IMR-90 (cell line): ENCODE data around the gene C16orf92. TPM values are rescaled to one million over a fixed set of nuclear protein-coding genes. Genes with fewer than 3 reads are reported as not detected.
A peak's percentile ranks its signal among the peaks of the same experiment; 100 is the strongest.

Experiments
- ATAC-seq: fragments of 200-7000 bp; cut with Tn5 transposase; 2 replicates; pipeline ENCODE4 v1.9.1; 2020; ENCODE audit warnings: low read depth, mild to moderate bottlenecking, moderate library complexity
- BruUV-seq: library from RNA; stranded (reverse); fragments of 400-500 nt; replicated peaks from 2 replicates; lab custom pipeline; 2021; lab: Mats Ljungman, UMichigan
- CTCF ChIA-PET: fragments of 300-600 bp; formaldehyde crosslinking; extraction: SDS; loops from one replicate; lab custom pipeline; 2021; ENCODE audit warnings: antibody characterized with exemption; lab: Yijun Ruan, JAX
- POLR2A ChIA-PET: fragments of 300-600 bp; sonication (Branson Sonifier 250); formaldehyde crosslinking; loops from one replicate; lab custom pipeline; 2022; ENCODE audit warnings: antibody characterized with exemption; ENCODE audit not compliant: unreplicated experiment; lab: Charles Lee
- DNase-seq: peaks from one replicate; pipeline ENCODE4 v3.0.0; 2013
- H2AFZ ChIP-seq: replicated peaks from 2 replicates; pipeline ENCODE3; 2013; ENCODE audit warnings: low read length, mild to moderate bottlenecking; ENCODE audit not compliant: poor library complexity
- H2AK5ac ChIP-seq: 2 replicates; pipeline ENCODE4 v1.6.1; 2013; ENCODE audit warnings: low read depth, low read length, inconsistent platforms
- H2AK9ac ChIP-seq: replicated peaks from 2 replicates; pipeline ENCODE3; 2013; ENCODE audit warnings: mild to moderate bottlenecking, low read depth, low read length, moderate library complexity; ENCODE audit not compliant: poor library complexity
- H2BK120ac ChIP-seq: 2 replicates; pipeline ENCODE4 v1.6.1; 2013; ENCODE audit warnings: low read depth, low read length, inconsistent platforms
- H2BK15ac ChIP-seq: 3 replicates; pipeline ENCODE4 v1.6.1; 2013; ENCODE audit warnings: low read depth, low read length, inconsistent platforms
- H2BK20ac ChIP-seq: 2 replicates; pipeline ENCODE4 v1.6.1; 2013; ENCODE audit warnings: low read depth, mild to moderate bottlenecking, inconsistent platforms, low read length, moderate library complexity
- H2BK5ac ChIP-seq: 2 replicates; pipeline ENCODE4 v1.6.1; 2013; ENCODE audit warnings: mild to moderate bottlenecking, low read depth, low read length, inconsistent platforms; ENCODE audit not compliant: poor library complexity, severe bottlenecking
- H3K14ac ChIP-seq: replicated peaks from 2 replicates; pipeline ENCODE4 v1.6.1; 2013; ENCODE audit warnings: low read depth, low read length, inconsistent platforms
- H3K18ac ChIP-seq: 2 replicates; pipeline ENCODE4 v1.6.1; 2013; ENCODE audit warnings: low read depth, low read length, control low read depth
- H3K23ac ChIP-seq: 2 replicates; pipeline ENCODE4 v1.6.1; 2013; ENCODE audit warnings: low read depth, low read length, inconsistent platforms
- H3K27ac ChIP-seq: 2 replicates; pipeline ENCODE4 v1.5.1; 2013; ENCODE audit warnings: mild to moderate bottlenecking, control low read depth, low read length; ENCODE audit not compliant: insufficient read depth
- H3K27me3 ChIP-seq: 2 replicates; pipeline ENCODE4 v1.6.1; 2013; ENCODE audit warnings: low read length; ENCODE audit not compliant: control insufficient read depth, insufficient read depth
- H3K36me3 ChIP-seq: 2 replicates; pipeline ENCODE4 v1.6.1; 2013; ENCODE audit warnings: low read length, mixed read lengths; ENCODE audit not compliant: control insufficient read depth, insufficient read depth
- H3K4ac ChIP-seq: 2 replicates; pipeline ENCODE4 v1.6.1; 2013; ENCODE audit warnings: low read depth, low read length, inconsistent platforms
- H3K4me1 ChIP-seq: 2 replicates; pipeline ENCODE4 v1.6.1; 2013; ENCODE audit warnings: low read length, mixed read lengths; ENCODE audit not compliant: control insufficient read depth, insufficient read depth
- H3K4me2 ChIP-seq: 2 replicates; pipeline ENCODE4 v1.6.1; 2013; ENCODE audit warnings: low read depth, mild to moderate bottlenecking, control low read depth, low read length, moderate library complexity
- H3K4me3 ChIP-seq: 2 replicates; pipeline ENCODE4 v1.5.1; 2013; ENCODE audit warnings: low read depth, mild to moderate bottlenecking, control low read depth, low read length, moderate library complexity; ENCODE audit not compliant: insufficient read depth
- H3K56ac ChIP-seq: 2 replicates; pipeline ENCODE4 v1.6.1; 2013; ENCODE audit warnings: low read length, inconsistent platforms; ENCODE audit not compliant: insufficient read depth; ENCODE audit errors: extremely low read depth
- H3K79me1 ChIP-seq, 2 experiments: 2 replicates each; pipeline ENCODE4 v1.6.1; 2013; ENCODE audit warnings: low read length in 2 of 2, inconsistent platforms in 1 of 2, low read depth in 1 of 2
- H3K9ac ChIP-seq: 2 replicates; pipeline ENCODE4 v1.6.1; 2013; ENCODE audit warnings: low read depth, low read length, control low read depth
- H3K9me1 ChIP-seq: 2 replicates; pipeline ENCODE4 v1.6.1; 2013; ENCODE audit warnings: low read length, inconsistent platforms; ENCODE audit not compliant: insufficient read depth
- H3K9me3 ChIP-seq: 2 replicates; pipeline ENCODE4 v1.6.1; 2013; ENCODE audit warnings: low read length; ENCODE audit not compliant: control insufficient read depth, insufficient read depth
- H4K20me1 ChIP-seq: 2 replicates; pipeline ENCODE4 v1.6.1; 2013; ENCODE audit warnings: low read length, inconsistent platforms; ENCODE audit not compliant: insufficient read depth
- H4K5ac ChIP-seq: 2 replicates; pipeline ENCODE4 v1.6.1; 2013; ENCODE audit warnings: mild to moderate bottlenecking, low read depth, low read length, control low read depth
- H4K8ac ChIP-seq, 2 experiments: 2 replicates each; pipeline ENCODE4 v1.6.1; 2013; ENCODE audit warnings: low read depth in 2 of 2, low read length in 2 of 2, control low read depth in 1 of 2, inconsistent platforms in 1 of 2
- H4K91ac ChIP-seq: 2 replicates; pipeline ENCODE4 v1.6.1; 2013; ENCODE audit warnings: low read depth, low read length, inconsistent platforms; ENCODE audit not compliant: insufficient read depth
- BHLHE40 ChIP-seq: fragments of 150-350 bp; IDR thresholded peaks from 2 replicates; pipeline ENCODE4 v1.6.1; 2016; ENCODE audit warnings: mild to moderate bottlenecking, low read depth, low read length
- CEBPB ChIP-seq: IDR thresholded peaks from 2 replicates; pipeline ENCODE4 v1.6.1; 2012; ENCODE audit warnings: low read depth, low read length, improper control_type of control experiment
- MAZ ChIP-seq: IDR thresholded peaks from 2 replicates; pipeline ENCODE4 v1.6.1; 2012; ENCODE audit warnings: low read depth, mild to moderate bottlenecking, low read length, improper control_type of control experiment, moderate library complexity, borderline replicate concordance
- MXI1 ChIP-seq: IDR thresholded peaks from 2 replicates; pipeline ENCODE4 v1.6.1; 2012; ENCODE audit warnings: low read depth, mild to moderate bottlenecking, low read length, moderate library complexity, borderline replicate concordance
- POLR2A ChIP-seq: IDR thresholded peaks from 2 replicates; pipeline ENCODE4 v1.6.1; 2012; ENCODE audit warnings: mild to moderate bottlenecking, low read depth, low read length
- RAD21 ChIP-seq: IDR thresholded peaks from 2 replicates; pipeline ENCODE4 v1.6.1; 2012; ENCODE audit warnings: low read length, improper control_type of control experiment
- WGBS, 2 experiments: methylation state at CpG; one replicate each; pipeline versions ENCODE4 v1.1.5 to v1.1.7; 2013; ENCODE audit warnings: missing lambda C conversion rate in 2 of 2; ENCODE audit not compliant: insufficient read length in 1 of 2; ENCODE audit errors: extremely low coverage in 2 of 2; 5-methylcytosine and 5-hydroxymethylcytosine counted together
- dilution Hi-C: fragments of 300-500 bp; cut with HindIII; formaldehyde crosslinking; loops from one replicate; pipeline ENCODE4 v1.14.3; 2018; ENCODE audit warnings: low sequenced_read_pairs; ENCODE audit not compliant: unreplicated experiment
- in situ Hi-C: fragments of 300-500 bp; cut with MboI; formaldehyde crosslinking; loops from 3 replicates; pipeline ENCODE4 v1.14.3; 2019; ENCODE audit warnings: low sequenced_read_pairs, inconsistent platforms, mixed read lengths
- intact Hi-C: fragments of 100-400 bp; cut with micrococcal nuclease; formaldehyde crosslinking; loops from 2 replicates; pipeline ENCODE4 v1.10.0; 2022
- polyA plus RNA-seq, 3 experiments: library from polyadenylated mRNA; depleted of rRNA; stranded (reverse); fragments of >200 nt; gene quantifications; 2 replicates each; pipeline ENCODE4 v1.2.3, GENCODE V29; 2012; ENCODE audit warnings: low replicate concordance in 1 of 3
- total RNA-seq: library from RNA; depleted of rRNA; stranded (reverse); fragments of >200 nt; gene quantifications from 2 replicates; pipeline ENCODE4 v1.2.3, GENCODE V29; 2012
- TF ChIP-seq, protein P1 (sequence below): conservative IDR thresholded peaks from 2 replicates; pipeline ENCODE4 v1.5.1; 2012; ENCODE audit warnings: mild to moderate bottlenecking, low read depth, low read length, improper control_type of control experiment
- TF ChIP-seq, protein P2 (sequence below): fragments of 150-350 bp; IDR thresholded peaks from 2 replicates; pipeline ENCODE4 v1.6.1; 2016; ENCODE audit warnings: low read depth, mild to moderate bottlenecking, low read length, moderate library complexity, borderline replicate concordance

C16orf92 gene
- total and polyA plus RNA-seq, 2 of the 4 experiments (the other 2 are of a cell fraction): not detected

DNA sequence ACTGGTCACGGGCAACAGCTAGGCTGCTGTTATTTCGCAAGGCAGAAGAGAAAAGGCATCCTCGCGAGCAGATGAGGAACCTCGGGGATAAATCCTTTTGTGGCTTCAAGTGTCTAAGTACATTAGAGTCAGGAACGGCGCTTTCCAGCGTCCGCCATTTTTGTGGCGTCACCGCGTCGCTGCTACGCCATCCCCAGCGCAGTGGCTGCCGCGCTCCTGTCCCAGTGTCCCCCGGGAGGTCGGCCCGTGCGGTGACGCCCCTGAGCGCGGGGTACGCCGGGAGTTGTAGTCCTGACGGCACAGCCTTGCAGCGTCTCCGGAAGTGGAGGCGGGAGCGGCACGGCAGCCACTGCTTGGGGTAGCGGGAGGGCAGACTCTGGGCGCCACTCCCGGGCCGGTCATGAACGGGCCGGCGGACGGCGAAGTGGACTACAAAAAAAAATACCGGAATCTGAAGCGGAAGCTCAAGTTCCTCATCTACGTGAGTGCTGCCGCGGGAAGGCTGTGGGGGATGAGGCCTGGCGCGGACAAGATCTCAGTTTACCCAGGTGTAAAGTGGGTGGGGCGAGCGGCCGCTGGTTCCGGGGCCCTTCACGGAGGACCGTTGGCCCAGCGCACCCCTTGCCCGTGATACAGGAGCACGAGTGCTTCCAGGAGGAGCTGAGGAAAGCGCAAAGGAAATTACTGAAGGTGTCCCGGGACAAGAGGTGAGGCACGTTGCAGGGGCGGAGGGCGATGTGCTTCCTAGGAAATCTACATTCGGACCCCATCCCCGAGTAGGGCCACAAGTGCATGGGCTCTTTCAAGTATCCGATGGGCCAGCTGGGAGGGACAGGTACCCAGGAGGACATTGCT is 26.9 kb upstream of the C16orf92 start, which contains the start of gene INO80E:
INO80E (plus strand) TSS at position 331 of the 855 bp plus-strand sequence; CDS start at position 401, 70 bp downstream.
- Histone ChIP-seq H2BK120ac (peak within 1 kb of the TSS; percentile 88), H2BK20ac (peak within 1 kb of the TSS; percentile 37; the same call in 1 of the 2 replicates), H2AK5ac (peak within 1 kb of the TSS; percentile 97), H3K23ac (peak within 1 kb of the TSS; percentile 98), H4K8ac (peak within 1 kb of the TSS; percentile 93 to 100), H4K91ac (peak within 1 kb of the TSS; percentile 99), H3K4me3 (peak within 1 kb of the TSS; percentile 65), H3K9me1 (peaks cover 7% of the 10 kb centered on the region; the same call in 1 of the 2 replicates), H3K27ac (peak within 1 kb of the TSS; percentile 79), H2AFZ (peak within 1 kb of the TSS; percentile 99), H4K20me1 (no peaks in the 10 kb centered on the region), H3K9ac (peak within 1 kb of the TSS; percentile 85), H3K9me3 (no peaks in the 10 kb centered on the region), H2BK5ac (peak within 1 kb of the TSS; percentile 82), H3K79me1 (peaks cover 16 to 48% of the 10 kb centered on the region in 2 experiments; a peak in 3 of 4 replicates), H3K14ac (peak within 1 kb of the TSS; percentile 99), H3K36me3 (peaks cover 16% of the 10 kb centered on the region), H2BK15ac (peak within 1 kb of the TSS; percentile 90; the same call in 1 of the 3 replicates), H2AK9ac (peak within 1 kb of the TSS; percentile 98), H3K56ac (peak within 1 kb of the TSS; percentile 100), H4K5ac (peak within 1 kb of the TSS; percentile 69), H3K4ac (peak within 1 kb of the TSS; percentile 99), H3K18ac (peak within 1 kb of the TSS; percentile 32), H3K4me1 (peaks cover 8% of the 10 kb centered on the region), H3K4me2 (peak within 1 kb of the TSS; percentile 95), H3K27me3 (no peaks in the 10 kb centered on the region)
- no TSS peak for BruUV-seq
- in situ Hi-C loops (no loop called here), intact Hi-C loops (loop anchor here (2.0 to 5.0 kb wide), 2 partner anchors 69 to 133 kb away; partner anchors contain the start of genes CDIPT and KCTD13), dilution Hi-C loops (no loop called here)
- ChIA-PET CTCF (interaction anchor here (1.7 kb wide), 1 partner anchor 181 kb away, joined by 4 read pairs; the partner anchor contains the start of gene PAGR1), POLR2A (interaction anchor here (0.6 kb wide), 1 partner anchor 10 kb away, joined by 5 read pairs; no protein-coding TSS in a partner anchor)
- ATAC-seq: peak; percentile 98
- peak; percentile 93 for DNase-seq
- whole genome bisulfite sequencing, 2 experiments: 0% methylated on average over 35 of the region's 65 CpGs; no CpG with 5 or more reads in 1 of the 2 experiments
- TF ChIP-seq RAD21 (peak; percentile 1; the same call in 1 of the 2 replicates), CEBPB (peak; percentile 78), MAZ (peak; percentile 60), BHLHE40 (peak; percentile 84; the same call in 1 of the 2 replicates), MXI1 (0 out of 2 replicates have a peak, but pooled peaks have one; percentile 47), POLR2A (peak; percentile 69)
- TF ChIP-seq, protein P1, sequence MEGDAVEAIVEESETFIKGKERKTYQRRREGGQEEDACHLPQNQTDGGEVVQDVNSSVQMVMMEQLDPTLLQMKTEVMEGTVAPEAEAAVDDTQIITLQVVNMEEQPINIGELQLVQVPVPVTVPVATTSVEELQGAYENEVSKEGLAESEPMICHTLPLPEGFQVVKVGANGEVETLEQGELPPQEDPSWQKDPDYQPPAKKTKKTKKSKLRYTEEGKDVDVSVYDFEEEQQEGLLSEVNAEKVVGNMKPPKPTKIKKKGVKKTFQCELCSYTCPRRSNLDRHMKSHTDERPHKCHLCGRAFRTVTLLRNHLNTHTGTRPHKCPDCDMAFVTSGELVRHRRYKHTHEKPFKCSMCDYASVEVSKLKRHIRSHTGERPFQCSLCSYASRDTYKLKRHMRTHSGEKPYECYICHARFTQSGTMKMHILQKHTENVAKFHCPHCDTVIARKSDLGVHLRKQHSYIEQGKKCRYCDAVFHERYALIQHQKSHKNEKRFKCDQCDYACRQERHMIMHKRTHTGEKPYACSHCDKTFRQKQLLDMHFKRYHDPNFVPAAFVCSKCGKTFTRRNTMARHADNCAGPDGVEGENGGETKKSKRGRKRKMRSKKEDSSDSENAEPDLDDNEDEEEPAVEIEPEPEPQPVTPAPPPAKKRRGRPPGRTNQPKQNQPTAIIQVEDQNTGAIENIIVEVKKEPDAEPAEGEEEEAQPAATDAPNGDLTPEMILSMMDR: no peak
- TF ChIP-seq, protein P2, sequence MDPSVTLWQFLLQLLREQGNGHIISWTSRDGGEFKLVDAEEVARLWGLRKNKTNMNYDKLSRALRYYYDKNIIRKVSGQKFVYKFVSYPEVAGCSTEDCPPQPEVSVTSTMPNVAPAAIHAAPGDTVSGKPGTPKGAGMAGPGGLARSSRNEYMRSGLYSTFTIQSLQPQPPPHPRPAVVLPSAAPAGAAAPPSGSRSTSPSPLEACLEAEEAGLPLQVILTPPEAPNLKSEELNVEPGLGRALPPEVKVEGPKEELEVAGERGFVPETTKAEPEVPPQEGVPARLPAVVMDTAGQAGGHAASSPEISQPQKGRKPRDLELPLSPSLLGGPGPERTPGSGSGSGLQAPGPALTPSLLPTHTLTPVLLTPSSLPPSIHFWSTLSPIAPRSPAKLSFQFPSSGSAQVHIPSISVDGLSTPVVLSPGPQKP: no peak
